Keratinocyte (primary cell): ENCODE data around the gene FEZF2.

Experiments
- EZH2 ChIP-seq: IDR thresholded peaks from one replicate; pipeline ENCODE4 v1.6.1; 2012; ENCODE audit warnings: inconsistent platforms, mild to moderate bottlenecking, low read length, moderate library complexity
- TF ChIP-seq, protein P1 (sequence below), 3 experiments: IDR thresholded peaks in 1 of 3; conservative IDR thresholded peaks in 1 of 3; optimal IDR thresholded peaks in 1 of 3; 2 replicates in 2 of 3; 3 replicates in 1 of 3; pipeline versions ENCODE3 to v1.5.1; 2011; ENCODE audit warnings: low read length in 3 of 3, mild to moderate bottlenecking in 3 of 3, moderate library complexity in 2 of 3, control low read depth in 1 of 3, inconsistent platforms in 1 of 3; ENCODE audit not compliant: insufficient read depth in 2 of 3; ENCODE audit errors: extremely low read depth in 1 of 3

DNA sequence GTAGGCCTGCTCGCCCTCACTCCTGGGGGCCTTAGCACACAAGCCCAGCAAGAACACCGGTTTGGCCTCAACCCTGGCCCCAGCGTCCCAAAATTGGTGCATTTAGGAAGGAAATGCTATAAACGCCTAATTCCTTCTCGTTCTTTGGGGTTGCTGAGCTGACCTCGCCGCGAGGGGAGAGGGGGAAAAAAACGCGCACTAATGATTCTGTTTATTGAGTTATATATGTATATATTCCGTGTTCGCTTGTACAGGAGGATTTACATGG is 3.9 kb downstream of the FEZF2 start:
- TF ChIP-seq, protein P1, sequence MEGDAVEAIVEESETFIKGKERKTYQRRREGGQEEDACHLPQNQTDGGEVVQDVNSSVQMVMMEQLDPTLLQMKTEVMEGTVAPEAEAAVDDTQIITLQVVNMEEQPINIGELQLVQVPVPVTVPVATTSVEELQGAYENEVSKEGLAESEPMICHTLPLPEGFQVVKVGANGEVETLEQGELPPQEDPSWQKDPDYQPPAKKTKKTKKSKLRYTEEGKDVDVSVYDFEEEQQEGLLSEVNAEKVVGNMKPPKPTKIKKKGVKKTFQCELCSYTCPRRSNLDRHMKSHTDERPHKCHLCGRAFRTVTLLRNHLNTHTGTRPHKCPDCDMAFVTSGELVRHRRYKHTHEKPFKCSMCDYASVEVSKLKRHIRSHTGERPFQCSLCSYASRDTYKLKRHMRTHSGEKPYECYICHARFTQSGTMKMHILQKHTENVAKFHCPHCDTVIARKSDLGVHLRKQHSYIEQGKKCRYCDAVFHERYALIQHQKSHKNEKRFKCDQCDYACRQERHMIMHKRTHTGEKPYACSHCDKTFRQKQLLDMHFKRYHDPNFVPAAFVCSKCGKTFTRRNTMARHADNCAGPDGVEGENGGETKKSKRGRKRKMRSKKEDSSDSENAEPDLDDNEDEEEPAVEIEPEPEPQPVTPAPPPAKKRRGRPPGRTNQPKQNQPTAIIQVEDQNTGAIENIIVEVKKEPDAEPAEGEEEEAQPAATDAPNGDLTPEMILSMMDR (optimal IDR thresholded peaks at IDR 0.05 in 1 of 3, IDR thresholded peaks at IDR 0.05 in 1 of 3, conservative IDR thresholded peaks at IDR 0.05 in 1 of 3; ENCODE audit: extremely low read depth in 1 of 3, insufficient read depth in 2 of 3, low read length in 3 of 3): no peak
- peak; percentile 21 for TF ChIP-seq EZH2
